Measurements from ENCODE around the gene SLC20A1.

SLC20A1 gene

DNA sequence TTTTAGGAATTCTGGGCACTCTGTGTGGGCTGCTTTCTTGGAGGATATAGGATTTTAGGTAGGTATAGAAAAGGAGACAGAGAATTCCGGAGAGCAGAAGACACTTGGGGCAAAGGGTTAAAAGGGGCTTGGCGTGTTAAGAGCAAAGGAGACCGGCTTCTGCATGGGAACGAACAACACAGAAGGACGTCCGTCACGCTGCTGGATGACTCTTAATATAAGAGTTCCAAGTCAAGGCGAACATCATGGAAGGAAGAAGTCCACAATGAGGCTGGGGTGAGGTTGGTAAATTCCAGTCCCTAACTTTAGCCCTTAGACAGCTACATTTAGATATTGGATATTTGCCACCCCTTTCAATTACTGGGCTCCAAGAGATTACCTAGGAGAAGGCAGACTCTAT lies 15.9 kb upstream of the SLC20A1 start:
- in situ Hi-C loops (cut with HindIII; ENCODE audit: low pct_unique_long_range_greater_than_20kb, low sequenced_read_pairs) = no loop called here
- DNase-seq (ENCODE audit: low read depth in 1 of 2, low spot score in 1 of 2) = no peak
- TF ChIP-seq JUND (IDR thresholded peaks at IDR 0.05; ENCODE audit: low read depth) = no peak

DNA sequence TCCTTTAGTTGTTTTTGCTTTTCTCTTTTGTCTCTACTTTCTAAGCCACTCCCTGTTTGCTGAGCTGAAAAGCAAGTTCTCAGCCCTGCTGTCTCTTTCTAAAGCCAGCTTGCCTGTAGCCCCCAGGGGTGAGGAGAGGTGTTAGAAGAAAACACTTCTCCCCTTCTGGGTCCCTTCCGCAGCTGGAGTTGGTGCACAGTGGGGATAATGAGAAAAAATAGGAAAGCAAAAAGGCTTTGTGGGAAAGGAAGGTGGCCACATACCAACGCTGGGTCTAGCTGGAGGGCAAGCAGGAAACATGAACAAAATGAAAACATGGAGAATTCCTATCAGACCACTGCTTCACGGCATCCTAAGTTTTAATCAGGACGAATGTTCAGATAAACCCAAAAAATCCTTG lies 15.5 kb upstream of the SLC20A1 start:
- no peak for TF ChIP-seq JUND (IDR thresholded peaks at IDR 0.05; ENCODE audit: low read depth)
- no peak for DNase-seq (ENCODE audit: low read depth in 1 of 2, low spot score in 1 of 2)
- in situ Hi-C loops (cut with HindIII; ENCODE audit: low pct_unique_long_range_greater_than_20kb, low sequenced_read_pairs) = no loop called here

DNA sequence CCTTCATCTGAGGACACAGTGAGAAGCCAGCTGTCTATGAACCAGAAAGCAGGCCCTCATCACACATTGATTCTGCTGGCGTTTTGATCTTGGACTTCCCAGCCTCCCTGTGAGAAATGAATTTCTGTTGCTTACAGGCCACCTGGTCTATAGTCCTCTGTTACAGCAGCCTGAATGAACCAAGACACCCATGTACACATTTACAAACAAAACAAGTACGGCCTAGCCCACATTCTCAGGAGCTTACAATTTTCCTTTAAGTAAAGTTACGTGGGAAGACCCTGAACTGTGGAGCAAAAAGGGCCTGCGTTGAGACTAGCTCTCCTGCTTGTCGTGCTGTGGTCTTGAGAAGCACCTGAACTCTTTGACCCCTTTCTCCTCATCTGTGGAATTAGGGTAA lies 12.0 kb upstream of the SLC20A1 start:
- in situ Hi-C loops (cut with HindIII; ENCODE audit: low pct_unique_long_range_greater_than_20kb, low sequenced_read_pairs) = no loop called here
- no peak for TF ChIP-seq JUND (IDR thresholded peaks at IDR 0.05; ENCODE audit: low read depth)
- no peak for DNase-seq (ENCODE audit: low read depth in 1 of 2, low spot score in 1 of 2)

DNA sequence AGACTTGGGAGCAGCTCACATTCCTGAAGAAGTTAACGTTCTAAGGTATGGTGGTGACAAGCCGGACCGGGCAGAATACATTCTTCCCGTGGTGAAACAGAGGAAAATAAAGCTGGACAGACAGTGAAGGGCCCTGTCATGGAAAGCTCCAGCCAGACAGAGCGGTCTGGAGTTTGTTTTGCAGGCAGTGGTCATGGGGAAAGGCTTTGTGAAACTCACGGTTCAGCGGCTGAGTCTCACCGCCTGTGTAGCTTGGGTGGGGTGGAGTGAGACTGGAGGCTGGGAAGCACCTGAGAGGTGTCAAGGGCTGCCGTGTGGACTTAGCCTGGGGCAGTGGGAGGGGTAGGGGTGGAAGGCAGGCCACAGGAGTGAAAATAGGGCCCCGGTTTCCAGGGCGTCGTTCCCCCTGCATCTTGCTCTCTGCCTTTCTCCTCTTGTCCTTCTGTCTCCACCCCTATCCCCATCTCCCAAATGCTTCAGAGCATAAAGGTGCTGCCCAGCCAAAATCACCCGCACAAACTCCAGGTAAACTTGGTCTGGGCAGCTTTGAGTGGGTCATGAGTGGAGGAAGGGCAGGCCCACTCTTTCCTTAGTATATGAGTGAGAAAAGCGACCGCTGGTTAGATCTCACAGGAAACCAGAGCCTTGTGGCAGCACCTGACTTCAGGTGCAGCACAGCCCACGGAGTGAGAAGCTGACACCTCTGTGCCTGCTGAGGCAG lies 11.4 kb upstream of the SLC20A1 start:
- DNase-seq (ENCODE audit: low read depth in 1 of 2, low spot score in 1 of 2) = no peak
- in situ Hi-C loops (cut with HindIII; ENCODE audit: low pct_unique_long_range_greater_than_20kb, low sequenced_read_pairs) = no loop called here
- no peak for TF ChIP-seq JUND (IDR thresholded peaks at IDR 0.05; ENCODE audit: low read depth)

DNA sequence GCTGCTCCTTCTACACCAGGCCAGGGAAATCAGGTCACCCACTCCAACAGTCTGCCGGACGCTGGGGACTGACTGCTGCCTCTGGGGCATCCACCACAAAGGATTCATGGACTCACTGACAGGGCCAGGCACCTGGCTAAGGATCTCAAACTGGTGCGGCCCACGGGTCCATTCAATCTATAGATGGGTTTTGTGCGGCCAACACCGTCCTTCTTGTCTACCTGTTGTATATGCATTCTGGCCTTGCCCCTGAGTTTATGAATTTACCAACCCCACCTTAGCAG lies 10.9 kb upstream of the SLC20A1 start:
- in situ Hi-C loops (cut with HindIII; ENCODE audit: low pct_unique_long_range_greater_than_20kb, low sequenced_read_pairs) = no loop called here
- DNase-seq (ENCODE audit: low read depth in 1 of 2, low spot score in 1 of 2) = no peak
- TF ChIP-seq JUND (IDR thresholded peaks at IDR 0.05; ENCODE audit: low read depth) = no peak

DNA sequence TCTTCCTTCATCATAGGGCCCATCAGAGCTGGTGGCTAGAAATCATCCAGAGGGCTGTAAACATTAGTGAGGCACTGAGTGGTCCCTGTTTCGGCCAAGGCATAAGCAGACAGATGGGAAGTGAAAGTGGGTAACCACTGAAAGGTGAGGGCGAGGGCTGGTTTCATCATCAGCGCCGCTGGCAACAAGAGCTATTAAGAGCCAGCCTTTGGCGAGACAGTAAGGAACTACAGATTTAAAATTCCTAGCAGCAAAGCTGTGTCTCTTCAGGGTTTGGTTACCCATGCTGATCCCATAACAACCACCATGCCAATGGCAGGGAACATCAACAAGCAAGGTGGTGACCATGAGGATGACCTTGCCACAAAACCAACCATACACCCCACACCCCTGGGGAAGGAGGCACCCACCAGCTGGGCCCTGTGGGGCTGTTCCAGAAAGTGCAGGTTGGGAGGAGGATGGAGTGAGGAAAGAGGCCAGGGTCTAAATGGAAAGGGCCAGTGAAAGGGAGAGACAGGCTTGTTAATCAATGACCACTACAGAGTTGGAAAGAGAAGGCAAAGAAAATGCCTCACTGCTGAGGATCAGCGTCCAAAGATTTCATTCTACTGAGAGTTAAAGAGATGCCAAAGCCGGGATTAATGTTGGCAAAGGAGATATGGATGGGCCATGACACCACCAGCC lies 9.0 kb upstream of the SLC20A1 start:
- no peak for DNase-seq (ENCODE audit: low read depth in 1 of 2, low spot score in 1 of 2)
- TF ChIP-seq JUND (IDR thresholded peaks at IDR 0.05; ENCODE audit: low read depth) = no peak
- in situ Hi-C loops (cut with HindIII; ENCODE audit: low pct_unique_long_range_greater_than_20kb, low sequenced_read_pairs) = no loop called here

DNA sequence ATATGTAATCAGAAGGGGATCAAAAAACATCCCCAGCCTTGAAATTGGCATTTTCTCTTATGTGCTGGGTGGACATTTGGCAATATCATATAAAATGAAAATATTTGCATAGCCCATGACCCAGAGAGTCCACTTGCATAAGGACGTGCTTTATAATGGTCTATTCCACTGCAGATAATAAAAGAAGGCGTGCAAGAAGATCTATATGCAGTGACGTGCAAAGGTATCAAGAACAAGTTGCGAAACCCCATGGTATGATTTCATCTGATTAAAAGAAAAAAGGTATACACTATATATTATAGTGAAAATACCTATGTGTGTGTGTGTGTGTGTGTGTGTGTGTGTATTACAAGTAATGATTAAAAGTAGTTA lies 8.5 kb upstream of the SLC20A1 start:
- DNase-seq (ENCODE audit: low read depth in 1 of 2, low spot score in 1 of 2) = no peak
- no peak for TF ChIP-seq JUND (IDR thresholded peaks at IDR 0.05; ENCODE audit: low read depth)
- in situ Hi-C loops (cut with HindIII; ENCODE audit: low pct_unique_long_range_greater_than_20kb, low sequenced_read_pairs) = no loop called here

DNA sequence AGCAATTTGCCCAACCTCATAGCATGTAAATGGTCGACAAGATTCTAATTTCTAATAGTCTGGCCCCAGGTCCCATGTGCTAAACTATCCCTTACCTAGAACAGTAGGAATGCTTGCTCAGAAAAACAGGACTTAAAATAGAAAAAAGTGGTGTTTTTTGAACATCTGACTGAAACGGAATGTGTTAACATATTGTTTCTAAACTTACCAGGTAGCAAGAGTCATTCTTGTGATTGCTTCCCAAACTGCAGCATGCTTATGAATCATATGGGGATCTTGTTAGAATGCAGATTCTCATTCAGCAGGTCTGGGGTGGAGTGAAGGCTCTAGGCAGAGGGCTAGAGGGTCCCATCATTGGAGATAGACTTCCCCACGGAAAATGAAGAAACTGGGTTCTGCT lies 5.8 kb upstream of the SLC20A1 start:
- in situ Hi-C loops (cut with HindIII; ENCODE audit: low pct_unique_long_range_greater_than_20kb, low sequenced_read_pairs) = no loop called here
- no peak for DNase-seq (ENCODE audit: low read depth in 1 of 2, low spot score in 1 of 2)
- TF ChIP-seq JUND (IDR thresholded peaks at IDR 0.05; ENCODE audit: low read depth) = no peak

DNA sequence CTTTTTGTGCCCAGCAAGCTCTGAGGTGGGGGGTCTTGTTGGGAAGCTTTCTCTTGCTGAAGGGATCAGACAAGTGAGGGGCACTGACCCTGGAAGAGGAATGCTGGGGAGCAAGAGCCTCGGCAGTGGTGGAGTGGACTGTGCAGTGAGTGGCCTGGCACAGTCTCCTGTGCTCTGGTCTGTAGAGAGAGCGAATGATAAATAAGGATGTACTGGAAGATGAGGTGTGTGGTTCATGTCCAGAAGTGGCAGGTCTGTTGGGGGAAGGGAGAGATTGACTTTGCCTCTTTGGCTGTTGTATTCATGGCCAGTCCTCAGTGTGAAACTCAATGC lies 5.3 kb upstream of the SLC20A1 start:
- in situ Hi-C loops (cut with HindIII; ENCODE audit: low pct_unique_long_range_greater_than_20kb, low sequenced_read_pairs) = no loop called here
- TF ChIP-seq JUND (IDR thresholded peaks at IDR 0.05; ENCODE audit: low read depth) = no peak
- DNase-seq (ENCODE audit: low read depth in 1 of 2, low spot score in 1 of 2) = no peak

DNA sequence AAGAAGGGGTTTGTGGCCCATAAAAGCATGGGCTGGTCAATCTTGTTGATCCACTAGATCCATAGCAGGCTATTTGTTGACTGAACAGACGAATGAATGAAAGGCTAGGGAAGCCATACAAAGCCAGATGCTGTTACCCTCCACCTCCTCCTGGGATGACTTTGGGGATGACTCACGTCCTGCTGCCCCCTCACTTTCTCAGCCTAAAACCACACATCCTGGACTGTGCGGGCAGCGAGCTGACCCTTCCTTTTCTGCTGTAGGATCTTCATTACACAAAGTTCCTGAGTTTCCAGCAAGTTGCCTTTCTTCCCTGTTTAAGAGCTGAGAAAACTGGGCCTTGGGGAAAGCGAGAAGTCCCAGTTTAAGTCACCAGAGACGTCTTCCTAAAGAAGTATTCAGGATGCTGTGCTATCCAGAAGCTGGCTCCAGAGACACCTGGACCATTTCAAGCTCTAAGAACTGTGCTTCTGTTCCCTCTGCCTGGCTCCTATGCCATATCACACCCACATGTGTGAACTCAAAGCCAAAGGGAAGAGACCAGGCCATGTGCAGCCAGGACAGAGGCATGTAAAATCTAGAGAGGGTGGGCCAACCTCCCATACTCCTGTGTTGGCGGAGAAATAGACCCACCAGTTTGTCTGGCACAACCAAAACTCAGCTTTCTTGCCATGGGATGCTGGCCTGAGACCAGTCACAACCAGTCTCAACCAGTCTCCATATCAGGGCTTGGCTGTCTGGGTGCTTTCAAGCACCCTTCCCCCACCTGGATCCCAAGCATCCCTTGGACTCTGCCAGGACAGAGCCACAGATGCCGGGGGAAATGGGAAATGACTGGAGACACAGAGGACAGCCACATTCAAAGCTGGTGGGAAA lies 4.7 kb upstream of the SLC20A1 start:
- DNase-seq (ENCODE audit: low read depth in 1 of 2, low spot score in 1 of 2) = no peak
- in situ Hi-C loops (cut with HindIII; ENCODE audit: low pct_unique_long_range_greater_than_20kb, low sequenced_read_pairs) = no loop called here
- no peak for TF ChIP-seq JUND (IDR thresholded peaks at IDR 0.05; ENCODE audit: low read depth)

DNA sequence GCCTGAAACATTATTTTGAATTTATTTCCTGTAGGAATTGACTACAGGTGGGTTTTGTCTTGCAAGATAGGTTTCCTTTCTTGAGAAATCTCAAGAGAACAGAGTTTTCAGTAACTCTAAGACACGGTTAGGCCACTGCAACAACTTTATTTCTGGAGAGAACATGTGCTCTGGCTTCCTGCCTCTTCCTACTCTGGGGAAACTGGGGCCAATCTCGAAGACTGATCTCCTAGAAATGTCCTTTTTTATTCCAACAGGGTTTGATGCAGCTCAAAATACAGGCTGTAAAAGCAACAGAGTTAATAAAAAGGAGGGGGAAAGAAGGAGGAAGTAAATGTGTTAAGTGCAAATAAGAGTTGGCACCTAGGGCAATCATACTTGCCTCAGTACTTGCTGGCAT lies 4.0 kb upstream of the SLC20A1 start:
- TF ChIP-seq JUND (IDR thresholded peaks at IDR 0.05; ENCODE audit: low read depth) = no peak
- in situ Hi-C loops (cut with HindIII; ENCODE audit: low pct_unique_long_range_greater_than_20kb, low sequenced_read_pairs) = no loop called here
- no peak for DNase-seq (ENCODE audit: low read depth in 1 of 2, low spot score in 1 of 2)

DNA sequence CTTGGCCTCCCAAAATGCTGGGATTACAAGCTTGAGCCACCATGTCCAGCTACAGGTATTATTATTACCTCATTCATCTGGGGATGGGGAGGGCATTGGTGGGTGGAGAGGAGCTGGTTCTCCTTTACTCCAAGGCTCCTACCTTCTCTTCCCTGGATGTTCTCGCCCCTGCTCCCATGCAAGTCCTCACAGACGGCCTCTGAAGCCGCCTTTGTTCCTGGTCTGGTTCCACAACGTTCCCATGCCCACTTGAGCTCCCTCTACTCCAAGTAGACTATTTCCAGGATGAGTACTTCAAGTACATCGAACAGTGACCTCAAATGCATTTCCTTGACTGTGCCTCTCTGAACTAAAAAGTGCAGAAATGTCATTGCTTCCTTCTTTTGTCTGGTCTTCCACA lies 3.2 kb upstream of the SLC20A1 start:
- DNase-seq (ENCODE audit: low read depth in 1 of 2, low spot score in 1 of 2) = no peak
- in situ Hi-C loops (cut with HindIII; ENCODE audit: low pct_unique_long_range_greater_than_20kb, low sequenced_read_pairs) = no loop called here
- no peak for TF ChIP-seq JUND (IDR thresholded peaks at IDR 0.05; ENCODE audit: low read depth)

DNA sequence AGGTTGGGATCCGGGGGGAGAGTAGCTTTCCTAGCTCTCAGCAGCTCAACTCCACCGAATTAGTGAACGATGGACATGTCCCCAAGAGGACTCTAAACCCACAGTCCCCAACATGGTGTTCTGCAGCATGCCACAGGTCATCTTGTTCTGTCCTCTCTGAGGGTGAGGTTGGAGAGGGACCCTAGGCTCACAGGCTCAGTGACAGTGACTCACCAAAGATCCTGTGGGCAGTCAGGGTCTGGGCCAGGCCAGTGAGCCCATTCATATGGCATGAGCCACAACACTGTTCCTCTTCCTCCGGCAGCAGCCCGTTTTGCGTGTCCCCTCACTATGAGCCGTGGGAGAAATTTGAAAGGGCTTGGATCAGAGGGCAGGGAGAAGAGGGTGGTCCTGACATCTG lies 2.8 kb upstream of the SLC20A1 start:
- in situ Hi-C loops (cut with HindIII; ENCODE audit: low pct_unique_long_range_greater_than_20kb, low sequenced_read_pairs) = no loop called here
- DNase-seq (ENCODE audit: low read depth in 1 of 2, low spot score in 1 of 2) = no peak
- no peak for TF ChIP-seq JUND (IDR thresholded peaks at IDR 0.05; ENCODE audit: low read depth)

Measured in T47D (cell line).